ENCODE results near the gene WBP11.
"Not testable (repeated sequence)": the region's sequence is repeated elsewhere in the genome, so short reads cannot be mapped to it uniquely, and the experiment has no call there.

Gene WBP11

DNA sequence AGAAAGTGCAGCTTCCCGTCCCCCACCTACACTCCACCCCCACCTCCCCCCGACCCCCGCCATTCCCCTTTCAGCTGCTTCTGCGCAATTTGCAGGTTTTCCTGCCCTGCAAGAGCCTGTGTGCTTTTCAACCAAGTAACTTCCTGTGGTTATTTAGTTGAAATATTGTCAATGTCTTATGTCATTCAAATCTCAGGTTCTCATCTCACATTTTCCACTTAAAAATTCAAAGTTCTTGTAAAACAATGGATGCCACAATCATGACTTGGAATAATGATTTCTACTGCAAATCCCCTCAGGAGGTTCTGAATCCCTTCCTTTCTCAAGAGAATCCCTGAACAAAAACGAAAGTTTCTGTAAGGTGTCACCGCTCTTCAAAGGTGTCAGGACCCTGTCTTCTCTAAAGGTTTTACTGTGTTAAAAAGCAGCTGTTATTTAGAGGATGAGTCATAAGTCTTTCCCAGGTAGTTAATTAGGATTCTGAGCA lies 31.6 kb downstream of the WBP11 start:
- DNase-seq = no peak

DNA sequence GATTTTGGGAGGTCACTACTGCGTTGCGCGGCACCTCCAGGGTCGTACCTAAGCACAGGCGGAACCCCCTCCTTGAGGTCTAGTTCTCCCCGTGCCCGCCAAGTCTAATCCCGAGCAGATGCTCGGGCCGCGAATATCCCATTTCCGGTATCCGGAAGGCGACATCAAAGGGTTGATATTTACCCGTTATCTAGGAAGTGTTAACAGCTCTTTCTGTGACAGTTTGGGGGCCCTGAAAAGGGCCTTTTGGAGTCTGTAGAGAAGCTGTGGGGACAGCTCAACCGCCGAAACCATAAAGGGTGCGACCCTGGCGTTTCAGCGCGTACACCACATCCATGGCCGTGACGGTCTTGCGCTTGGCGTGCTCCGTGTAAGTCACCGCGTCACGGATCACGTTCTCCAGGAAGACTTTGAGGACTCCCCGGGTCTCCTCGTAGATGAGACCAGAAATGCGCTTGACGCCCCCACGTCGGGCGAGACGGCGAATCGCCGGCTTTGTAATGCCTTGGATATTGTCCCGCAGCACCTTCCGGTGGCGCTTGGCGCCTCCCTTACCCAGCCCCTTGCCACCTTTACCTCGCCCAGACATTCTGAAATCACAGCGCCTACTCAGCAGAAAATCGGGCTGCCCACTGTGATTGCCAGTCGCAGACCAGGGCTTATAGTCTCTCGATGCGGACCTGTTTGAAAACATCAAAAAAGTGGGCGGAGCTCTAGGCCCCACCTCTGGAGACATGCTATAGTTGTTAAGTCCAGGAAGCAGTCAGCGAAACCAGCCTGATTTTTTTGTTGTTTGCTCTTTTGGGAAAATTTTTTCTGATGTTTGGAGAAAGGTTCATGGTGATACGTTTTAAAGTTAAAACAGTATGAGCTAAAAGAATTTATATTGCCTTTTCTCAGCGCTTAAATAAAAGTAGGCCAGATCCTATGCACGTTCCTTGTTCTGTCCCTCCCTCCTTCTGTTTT lies 32.5 kb downstream of the WBP11 start:
- peak; percentile 94 for DNase-seq

DNA sequence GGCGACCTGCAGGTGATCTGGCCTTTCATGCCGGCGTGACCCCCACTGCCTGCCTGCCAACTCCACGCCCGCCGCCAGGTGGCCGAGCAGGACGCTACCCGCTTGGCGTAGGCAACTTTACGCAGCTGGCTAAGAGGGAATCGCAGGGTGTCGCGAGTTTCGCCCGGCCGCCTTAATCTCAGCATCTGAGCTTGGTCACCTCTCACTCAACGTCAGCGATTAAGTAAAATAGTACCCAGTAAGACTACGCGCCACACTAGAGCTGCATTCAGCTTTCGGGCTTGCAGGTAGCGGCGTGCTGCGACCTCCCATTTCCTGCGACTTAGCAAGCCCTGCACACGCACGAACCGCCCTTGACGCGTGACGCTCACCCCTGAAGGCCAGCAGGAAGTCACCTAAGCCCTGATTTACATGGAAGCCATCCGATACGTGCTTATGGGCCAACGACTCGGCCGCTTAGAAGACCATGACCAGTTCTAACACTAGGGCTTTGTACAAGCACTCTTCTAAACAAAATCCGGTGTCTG lies 33.2 kb downstream of the WBP11 start:
- DNase-seq = peak; percentile 69

DNA sequence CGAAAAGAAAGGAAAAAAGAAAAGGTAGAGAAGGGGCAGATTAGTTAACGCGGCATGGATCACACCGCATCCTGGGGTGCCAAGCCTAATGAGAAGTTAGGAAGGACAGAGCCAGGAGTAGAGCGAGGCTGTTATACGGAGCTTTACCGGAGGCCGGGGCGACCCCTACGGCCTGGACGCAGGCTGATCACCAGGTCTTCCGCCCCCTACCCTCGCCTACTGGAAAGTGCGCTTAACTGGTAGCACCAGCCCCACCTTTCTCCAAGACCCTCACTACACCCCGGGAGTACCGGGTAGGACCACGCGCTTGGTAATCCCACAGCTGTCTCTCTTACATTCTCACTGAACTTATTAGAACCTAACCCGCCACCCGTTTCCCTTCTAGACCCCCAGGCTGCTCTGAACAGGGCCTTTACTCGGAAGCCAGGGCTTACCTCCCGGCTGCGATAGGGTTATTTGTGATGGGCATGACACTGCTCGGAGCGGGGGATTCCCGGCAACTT lies 33.8 kb downstream of the WBP11 start:
- peak; percentile 5 for DNase-seq

DNA sequence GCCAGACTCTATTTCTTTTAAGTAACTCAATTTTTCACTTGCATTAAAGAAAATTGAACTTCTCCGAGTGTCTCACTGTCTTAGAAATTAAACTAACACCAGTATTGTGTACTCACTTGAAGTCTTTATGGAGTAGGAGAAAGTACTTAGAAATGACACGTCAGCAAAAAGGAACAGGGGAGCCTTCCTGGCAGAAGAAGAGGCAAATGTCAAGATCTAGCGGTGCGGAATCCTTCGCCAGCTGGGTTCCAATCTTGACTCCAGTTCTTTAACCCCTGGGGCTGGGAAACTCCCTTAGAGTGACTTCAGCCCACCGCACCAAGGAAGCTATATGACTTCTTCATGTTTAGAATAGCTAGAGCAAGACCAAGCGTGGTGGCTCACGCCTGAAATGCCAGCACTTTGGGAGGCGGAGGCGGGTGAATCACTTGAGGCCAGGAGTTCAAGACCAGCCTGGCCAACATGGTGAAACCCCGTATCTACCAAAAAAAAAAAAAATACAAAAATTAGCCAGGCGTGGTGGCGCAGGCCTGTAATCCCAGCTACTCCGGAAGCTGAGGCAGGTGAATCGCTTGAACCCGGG lies 34.4 kb downstream of the WBP11 start:
- DNase-seq = peak; percentile 4

DNA sequence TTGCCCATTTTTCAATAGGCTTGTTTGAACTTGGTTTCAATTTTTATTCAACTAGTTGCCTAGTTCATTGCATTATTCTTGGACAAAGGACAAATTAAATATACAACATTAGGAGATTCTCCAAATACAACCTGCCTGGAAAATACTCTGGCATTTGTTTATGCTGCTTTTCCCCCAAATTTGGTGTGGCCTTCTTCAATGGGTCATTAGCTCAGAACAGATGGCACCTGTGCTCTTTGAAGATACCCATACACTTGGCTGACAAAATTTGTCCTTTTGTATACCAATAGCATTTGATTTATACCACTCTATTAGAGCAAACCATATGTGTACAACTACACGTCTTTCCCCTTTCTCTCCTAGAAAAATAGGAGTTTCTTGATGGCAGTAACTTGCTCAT lies 35.7 kb downstream of the WBP11 start:
- DNase-seq = no peak

DNA sequence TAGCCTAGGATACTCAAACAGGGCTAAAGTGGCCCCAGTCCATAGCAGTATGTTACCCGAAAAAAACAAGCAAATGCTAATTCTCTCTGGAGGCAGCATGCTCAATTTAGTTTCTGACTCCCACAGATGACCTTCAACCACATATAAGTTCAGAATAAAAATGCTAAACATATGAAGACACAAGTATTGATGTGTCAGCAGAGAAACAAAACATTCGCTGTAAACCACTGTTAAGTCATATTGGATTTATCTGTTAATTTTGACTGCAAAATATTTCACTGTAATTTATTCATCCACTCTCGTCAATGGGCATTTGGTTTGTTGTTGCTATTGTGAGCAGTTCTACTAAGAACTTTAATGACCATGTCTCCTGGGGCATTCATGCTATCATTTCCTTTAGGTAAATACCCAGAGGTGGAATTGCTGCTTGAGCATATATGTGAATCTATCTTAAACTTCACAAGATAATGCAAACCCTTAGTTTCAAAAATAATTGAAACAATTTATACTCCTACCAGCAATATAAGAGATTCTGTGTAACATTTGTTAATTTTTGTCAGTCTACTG lies 36.5 kb downstream of the WBP11 start:
- DNase-seq = no peak

DNA sequence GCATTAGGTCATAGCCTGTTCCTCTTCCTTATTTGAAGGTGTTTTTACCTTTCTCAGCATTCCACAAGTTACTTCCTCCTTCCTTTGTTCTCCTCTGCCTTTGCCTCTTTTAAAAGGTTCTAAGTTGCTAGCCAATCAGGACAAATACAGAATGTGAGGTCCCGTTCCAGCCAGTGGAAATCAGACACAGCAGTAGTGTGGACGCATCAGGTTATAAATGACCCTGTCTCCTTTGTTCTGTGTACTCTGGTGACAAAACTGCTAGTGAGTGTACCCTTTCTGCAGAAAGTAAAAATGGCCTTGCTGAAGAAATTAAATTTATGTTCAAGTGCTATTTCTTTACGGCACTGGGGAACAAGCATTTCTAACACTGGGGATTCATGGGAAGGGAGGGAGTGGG lies 37.3 kb downstream of the WBP11 start:
- not testable (repeated sequence) for DNase-seq

DNA sequence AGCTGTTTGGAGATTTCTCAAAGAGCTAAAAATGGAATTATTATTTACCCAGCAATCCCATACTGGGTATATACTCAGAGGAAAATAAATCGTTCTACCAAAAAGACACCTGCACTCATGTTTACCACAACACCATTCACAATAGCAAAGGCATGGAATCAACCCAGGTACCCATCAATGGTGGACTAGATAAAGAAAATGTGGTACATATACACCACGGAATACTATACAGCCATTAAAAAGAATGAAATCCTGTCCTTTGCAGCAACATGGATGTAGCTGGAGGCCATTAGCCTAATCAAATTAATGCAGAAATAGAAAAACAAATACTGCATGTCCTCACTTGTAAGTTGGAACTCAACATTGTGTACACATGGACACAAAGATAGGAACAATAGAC lies 37.9 kb downstream of the WBP11 start:
- DNase-seq = no peak

DNA sequence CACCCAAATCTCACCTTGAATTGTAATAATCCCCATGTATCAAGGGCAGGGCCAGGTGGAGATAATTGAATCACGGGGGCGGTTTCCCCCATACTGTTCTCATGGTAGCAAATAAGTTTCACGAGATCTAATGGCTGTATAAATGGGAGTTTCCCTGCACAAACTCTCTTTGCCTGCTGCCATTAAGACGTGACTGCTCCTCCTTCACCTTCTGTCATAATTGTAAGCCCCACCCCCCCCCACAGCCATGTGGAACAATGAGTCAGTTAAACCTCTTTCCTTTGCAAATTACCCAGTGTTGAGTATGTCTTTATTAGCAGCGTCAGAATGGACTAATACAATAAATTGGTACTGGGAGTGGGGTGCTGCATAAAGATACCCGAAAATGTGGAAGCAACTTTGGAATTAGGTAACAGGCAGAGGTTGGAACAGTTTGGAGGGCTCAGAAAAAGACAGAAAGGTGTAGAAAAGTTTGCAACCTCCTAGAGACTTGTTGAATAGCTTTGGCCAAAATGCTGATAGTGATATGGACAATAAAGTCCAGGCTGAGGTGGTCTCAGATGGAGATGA lies 43.5 kb downstream of the WBP11 start:
- DNase-seq = not testable (repeated sequence)

DNA sequence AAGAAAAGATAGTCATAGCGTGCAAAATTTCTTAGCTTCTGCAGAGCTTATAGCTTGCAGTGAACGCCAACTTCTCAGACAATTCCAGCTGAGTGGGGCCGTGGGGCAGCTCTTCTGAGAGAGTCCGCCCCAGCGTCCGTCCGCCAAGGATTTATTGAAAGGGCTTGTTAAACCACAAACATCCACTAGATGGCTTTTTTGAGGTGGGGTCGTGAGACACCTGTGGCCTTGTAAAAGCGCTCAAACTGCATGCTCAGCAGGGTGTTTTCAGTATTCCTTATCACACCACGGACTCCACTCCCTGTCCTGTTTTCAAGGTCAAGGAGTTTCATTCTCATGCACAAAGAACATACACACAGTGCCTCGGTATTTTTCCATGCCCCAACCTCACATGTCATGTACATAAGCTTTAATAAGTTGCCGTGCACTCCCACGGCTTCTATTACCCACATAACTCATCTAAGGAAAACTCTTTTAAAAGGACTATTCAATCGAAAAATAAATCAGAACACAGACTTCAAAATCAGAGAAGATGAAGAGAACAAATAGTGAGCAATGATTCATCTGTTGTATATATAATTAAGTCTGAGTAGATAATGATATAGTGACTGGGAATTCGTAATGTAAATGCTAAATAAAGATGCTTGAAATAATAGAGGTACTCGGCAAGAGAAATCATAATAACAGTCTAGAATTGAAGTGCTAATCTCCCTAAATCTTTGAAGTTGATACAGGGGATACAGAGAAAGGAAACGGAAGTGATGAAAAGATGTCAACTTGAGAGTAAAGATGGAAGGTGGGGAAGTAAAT lies 46.7 kb downstream of the WBP11 start:
- DNase-seq = no peak

DNA sequence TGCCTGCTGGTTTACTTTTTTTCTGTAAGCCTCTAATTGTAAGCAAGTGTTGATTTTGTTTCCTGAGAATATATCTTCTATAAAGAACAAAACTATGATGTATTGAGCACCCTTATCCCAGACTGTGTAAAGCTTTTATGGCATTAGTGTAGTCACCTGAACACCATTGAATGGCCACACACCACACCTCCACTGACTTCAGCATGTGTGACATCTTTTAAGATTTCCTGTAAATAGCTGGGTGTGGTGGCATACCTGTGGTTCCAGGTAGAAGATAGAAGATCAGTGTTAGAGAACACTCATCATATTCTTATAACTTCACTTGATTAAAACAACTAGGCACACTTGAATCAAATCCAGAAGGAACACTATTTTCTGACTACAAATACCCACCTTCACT lies 51.3 kb downstream of the WBP11 start:
- DNase-seq = no peak

DNA sequence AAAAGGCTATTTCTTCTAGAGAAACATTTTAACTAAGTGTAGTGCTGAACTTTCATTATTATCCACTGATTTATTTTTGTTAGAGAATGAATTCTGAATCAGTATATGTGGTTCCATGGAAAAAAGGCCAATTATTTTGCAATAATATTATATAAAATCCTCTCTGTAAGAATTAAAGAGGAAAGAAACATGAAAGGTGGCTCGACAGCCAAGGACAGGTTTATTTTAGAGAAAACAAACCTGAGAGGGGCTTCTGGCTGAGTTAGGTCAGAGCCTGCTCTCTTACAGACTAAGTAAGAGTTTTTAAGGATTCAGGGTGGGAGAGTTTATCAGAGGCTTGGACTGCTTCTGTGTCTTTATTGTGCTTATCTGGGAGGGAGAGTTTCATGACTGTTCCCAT lies 60.2 kb downstream of the WBP11 start:
- DNase-seq = no peak

DNA sequence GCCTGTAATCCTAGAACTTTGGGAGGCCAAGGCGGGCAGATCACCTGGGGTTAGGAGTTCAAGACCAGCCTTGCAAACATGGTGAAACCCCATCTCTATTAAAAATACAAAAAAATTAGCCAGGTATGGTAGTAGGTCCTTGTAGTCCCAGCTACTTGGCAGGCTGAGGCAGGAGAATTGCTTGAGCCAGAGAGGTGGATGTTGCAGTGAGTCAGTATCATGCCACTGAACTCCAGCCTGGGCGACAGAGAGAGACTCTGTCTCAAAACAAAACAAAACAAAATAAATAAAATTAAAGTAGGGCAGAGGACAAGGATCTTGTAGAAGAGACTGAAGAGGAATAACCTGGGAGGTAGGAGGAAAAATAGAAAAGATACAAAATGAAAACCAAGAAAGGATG lies 61.3 kb downstream of the WBP11 start:
- no peak for DNase-seq

DNA sequence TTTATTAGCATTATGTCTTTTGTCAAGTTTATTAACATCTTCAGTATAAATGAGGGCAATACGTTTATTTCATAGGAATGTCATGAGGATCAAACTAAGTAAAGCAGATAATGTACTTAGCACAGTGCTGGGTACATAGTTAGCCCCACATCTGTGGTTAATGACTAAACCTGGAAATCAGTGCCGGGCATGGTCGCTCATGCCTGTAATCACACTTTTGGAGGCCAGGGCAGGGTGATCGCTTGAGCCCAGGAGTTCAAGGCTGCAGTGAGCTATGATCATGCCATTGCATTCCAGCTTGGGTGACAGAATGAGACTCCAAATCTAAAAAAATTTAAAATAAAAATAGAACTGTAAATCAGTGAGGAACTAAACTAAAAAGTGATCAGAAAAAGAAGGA lies 62.1 kb downstream of the WBP11 start:
- no peak for DNase-seq

DNA sequence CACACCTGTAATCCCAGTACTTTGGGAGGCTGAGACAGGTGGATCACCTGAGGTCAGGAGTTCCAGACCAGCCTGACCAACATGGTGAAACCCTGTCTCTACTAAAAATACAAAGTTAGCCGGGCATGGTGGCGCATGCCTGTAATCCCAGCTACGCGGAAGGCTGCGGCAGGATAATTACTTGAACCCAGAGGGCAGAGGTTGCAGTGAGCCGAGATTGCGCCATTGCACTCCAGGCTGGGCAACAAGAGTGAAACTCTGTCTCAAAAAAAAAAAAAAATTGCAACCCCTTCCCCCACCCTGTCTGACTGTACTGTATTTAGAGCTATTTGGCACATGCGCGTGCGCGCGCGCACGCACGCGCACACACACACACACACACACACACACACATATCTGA lies 66.8 kb downstream of the WBP11 start:
- not testable (repeated sequence) for DNase-seq

Data from fibroblast of skin of scalp (primary cell).